Neural cell (in vitro differentiated cells): ENCODE results near the gene WDR7. TPM values are rescaled to one million over a fixed set of nuclear protein-coding genes. Genes with fewer than 3 reads are reported as not detected.

Experiments used
- H2AFZ ChIP-seq: fragments of 200-600, 300-800 bp; sonication (generic), shearing (Covaris generic); 2 replicates; pipeline ENCODE4 v1.6.0; 2014; ENCODE audit warnings: low read depth, mild to moderate bottlenecking, antibody characterized with exemption, low read length, moderate library complexity
- H3F3A ChIP-seq: fragments of 200-600 bp; shearing (Covaris generic); 2 replicates; pipeline ENCODE4 v1.6.1; 2016; ENCODE audit warnings: mild to moderate bottlenecking, moderate library complexity, mixed read lengths, antibody characterized with exemption, low read length; ENCODE audit not compliant: insufficient read depth, poor library complexity, severe bottlenecking
- H3K27ac ChIP-seq: fragments of 200-600, 300-800 bp; sonication (generic), shearing (Covaris generic); 2 replicates; pipeline ENCODE4 v1.5.1; 2014; ENCODE audit warnings: mild to moderate bottlenecking, low read length, moderate library complexity
- H3K27me3 ChIP-seq: fragments of 300-800, 200-600 bp; sonication (generic), shearing (Covaris generic); 2 replicates; pipeline ENCODE4 v1.6.0; 2014; ENCODE audit warnings: mild to moderate bottlenecking, low read depth, low read length, moderate library complexity; ENCODE audit not compliant: insufficient read depth
- H3K36me3 ChIP-seq: fragments of 300-800, 200-600 bp; sonication (generic), shearing (Covaris generic); 2 replicates; pipeline ENCODE4 v1.5.1; 2014; ENCODE audit warnings: mild to moderate bottlenecking, antibody characterized with exemption, low read length, moderate library complexity; ENCODE audit not compliant: insufficient read depth
- H3K4me2 ChIP-seq: fragments of 300-800, 200-600 bp; sonication (generic), shearing (Covaris generic); 2 replicates; pipeline ENCODE4 v1.6.0; 2014; ENCODE audit warnings: mild to moderate bottlenecking, low read length
- H3K4me3 ChIP-seq: fragments of 300-800, 200-600 bp; sonication (generic), shearing (Covaris generic); 2 replicates; pipeline ENCODE4 v1.5.1; 2014; ENCODE audit warnings: mild to moderate bottlenecking, low read length, moderate library complexity
- H3K79me2 ChIP-seq: fragments of 200-600 bp; shearing (Covaris generic); replicated peaks from 2 replicates; pipeline ENCODE4 v1.6.0; 2014; ENCODE audit warnings: mild to moderate bottlenecking, low read length, moderate library complexity; ENCODE audit not compliant: insufficient read depth
- H3K9ac ChIP-seq: fragments of 300-800, 200-600 bp; sonication (generic), shearing (Covaris generic); 2 replicates; pipeline ENCODE4 v1.6.1; 2016; ENCODE audit warnings: mild to moderate bottlenecking, low read length, mixed read lengths
- H3K9me2 ChIP-seq: fragments of 200-600 bp; shearing (Covaris generic); 2 replicates; pipeline ENCODE4 v1.6.1; 2016; ENCODE audit warnings: mild to moderate bottlenecking, low read length, mixed read lengths; ENCODE audit not compliant: insufficient read depth
- H3K9me3 ChIP-seq: fragments of 200-600, 300-800 bp; sonication (generic), shearing (Covaris generic); 2 replicates; pipeline ENCODE4 v1.6.1; 2016; ENCODE audit warnings: mild to moderate bottlenecking, mixed run types, low read length, moderate library complexity, mixed read lengths
- H4K20me1 ChIP-seq: fragments of 200-600 bp; shearing (Covaris generic); 2 replicates; pipeline ENCODE4 v1.6.1; 2016; ENCODE audit warnings: mild to moderate bottlenecking, mixed run types; ENCODE audit not compliant: insufficient read depth
- EP300 ChIP-seq: fragments of 450-650 bp; conservative IDR thresholded peaks from 2 replicates; pipeline ENCODE4 v1.6.1; 2014; ENCODE audit warnings: antibody characterized with exemption, mild to moderate bottlenecking, moderate library complexity; ENCODE audit not compliant: poor library complexity, severe bottlenecking
- EZH2 ChIP-seq: fragments of 200-600, 300-800 bp; shearing (Covaris generic), sonication (generic); IDR thresholded peaks from 2 replicates; pipeline ENCODE4 v1.6.1; 2014; ENCODE audit warnings: antibody characterized with exemption, low read length, borderline replicate concordance, mild to moderate bottlenecking; ENCODE audit not compliant: insufficient read depth, poor library complexity, severe bottlenecking
- MXI1 ChIP-seq: fragments of 450-650 bp; conservative IDR thresholded peaks from 2 replicates; pipeline ENCODE4 v1.6.1; 2014; ENCODE audit warnings: antibody characterized with exemption, mild to moderate bottlenecking; ENCODE audit not compliant: poor library complexity, severe bottlenecking
- POLR2AphosphoS5 ChIP-seq: IDR thresholded peaks from 2 replicates; pipeline ENCODE4 v1.6.1; 2012
- RAD21 ChIP-seq: fragments of 450-650 bp; conservative IDR thresholded peaks from 2 replicates; pipeline ENCODE4 v1.6.1; 2014; ENCODE audit warnings: antibody characterized with exemption, mild to moderate bottlenecking, moderate library complexity
- SMC3 ChIP-seq: fragments of 450-650 bp; conservative IDR thresholded peaks from 2 replicates; pipeline ENCODE4 v1.6.1; 2014; ENCODE audit warnings: antibody characterized with exemption, mild to moderate bottlenecking, moderate library complexity; ENCODE audit not compliant: poor library complexity
- TAF1 ChIP-seq: IDR thresholded peaks from 2 replicates; pipeline ENCODE4 v1.6.1; 2012; ENCODE audit warnings: low read depth
- polyA plus RNA-seq: library from polyadenylated mRNA; depleted of rRNA; stranded (reverse); fragments of >200 nt; gene quantifications from 2 replicates; pipeline ENCODE4 v1.2.3, GENCODE V29; 2014
- TF ChIP-seq, protein P1 (sequence below): fragments of 450-650 bp; IDR thresholded peaks from 2 replicates; pipeline ENCODE4 v1.5.1; 2014; ENCODE audit warnings: antibody characterized with exemption, mild to moderate bottlenecking, moderate library complexity; ENCODE audit not compliant: poor library complexity, severe bottlenecking
- TF ChIP-seq, protein P2 (sequence below): IDR thresholded peaks from 2 replicates; pipeline ENCODE4 v1.6.1; 2012; ENCODE audit warnings: borderline replicate concordance

Gene WDR7
- polyA plus RNA-seq, 1 donor from 2014 or later: 15.1 TPM

DNA sequence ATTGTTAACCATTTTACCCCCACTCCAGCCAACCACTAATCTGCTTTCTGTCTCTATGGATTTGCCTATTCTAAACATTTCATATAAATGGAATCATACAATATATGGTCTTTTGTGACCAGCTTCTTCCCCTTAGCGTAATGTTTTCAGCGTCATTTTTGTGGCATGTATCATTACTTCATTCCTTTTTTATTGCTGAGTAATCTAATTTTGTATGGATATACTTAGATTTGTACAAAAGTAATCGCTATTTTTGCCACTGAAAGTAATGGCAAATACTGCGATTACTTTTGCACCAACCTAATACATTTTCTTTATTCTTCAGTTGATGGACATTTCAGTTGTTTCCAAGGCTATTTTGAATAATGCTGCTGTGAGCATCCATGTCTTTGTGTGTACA lies 227.6 kb downstream of the WDR7 start:
- TF ChIP-seq, protein P1, sequence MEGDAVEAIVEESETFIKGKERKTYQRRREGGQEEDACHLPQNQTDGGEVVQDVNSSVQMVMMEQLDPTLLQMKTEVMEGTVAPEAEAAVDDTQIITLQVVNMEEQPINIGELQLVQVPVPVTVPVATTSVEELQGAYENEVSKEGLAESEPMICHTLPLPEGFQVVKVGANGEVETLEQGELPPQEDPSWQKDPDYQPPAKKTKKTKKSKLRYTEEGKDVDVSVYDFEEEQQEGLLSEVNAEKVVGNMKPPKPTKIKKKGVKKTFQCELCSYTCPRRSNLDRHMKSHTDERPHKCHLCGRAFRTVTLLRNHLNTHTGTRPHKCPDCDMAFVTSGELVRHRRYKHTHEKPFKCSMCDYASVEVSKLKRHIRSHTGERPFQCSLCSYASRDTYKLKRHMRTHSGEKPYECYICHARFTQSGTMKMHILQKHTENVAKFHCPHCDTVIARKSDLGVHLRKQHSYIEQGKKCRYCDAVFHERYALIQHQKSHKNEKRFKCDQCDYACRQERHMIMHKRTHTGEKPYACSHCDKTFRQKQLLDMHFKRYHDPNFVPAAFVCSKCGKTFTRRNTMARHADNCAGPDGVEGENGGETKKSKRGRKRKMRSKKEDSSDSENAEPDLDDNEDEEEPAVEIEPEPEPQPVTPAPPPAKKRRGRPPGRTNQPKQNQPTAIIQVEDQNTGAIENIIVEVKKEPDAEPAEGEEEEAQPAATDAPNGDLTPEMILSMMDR: no peak
- TF ChIP-seq EP300 (no peak), RAD21 (no peak), EZH2 (no peak), POLR2AphosphoS5 (no peak), SMC3 (no peak), TAF1 (no peak), MXI1 (no peak)
- TF ChIP-seq, protein P2, sequence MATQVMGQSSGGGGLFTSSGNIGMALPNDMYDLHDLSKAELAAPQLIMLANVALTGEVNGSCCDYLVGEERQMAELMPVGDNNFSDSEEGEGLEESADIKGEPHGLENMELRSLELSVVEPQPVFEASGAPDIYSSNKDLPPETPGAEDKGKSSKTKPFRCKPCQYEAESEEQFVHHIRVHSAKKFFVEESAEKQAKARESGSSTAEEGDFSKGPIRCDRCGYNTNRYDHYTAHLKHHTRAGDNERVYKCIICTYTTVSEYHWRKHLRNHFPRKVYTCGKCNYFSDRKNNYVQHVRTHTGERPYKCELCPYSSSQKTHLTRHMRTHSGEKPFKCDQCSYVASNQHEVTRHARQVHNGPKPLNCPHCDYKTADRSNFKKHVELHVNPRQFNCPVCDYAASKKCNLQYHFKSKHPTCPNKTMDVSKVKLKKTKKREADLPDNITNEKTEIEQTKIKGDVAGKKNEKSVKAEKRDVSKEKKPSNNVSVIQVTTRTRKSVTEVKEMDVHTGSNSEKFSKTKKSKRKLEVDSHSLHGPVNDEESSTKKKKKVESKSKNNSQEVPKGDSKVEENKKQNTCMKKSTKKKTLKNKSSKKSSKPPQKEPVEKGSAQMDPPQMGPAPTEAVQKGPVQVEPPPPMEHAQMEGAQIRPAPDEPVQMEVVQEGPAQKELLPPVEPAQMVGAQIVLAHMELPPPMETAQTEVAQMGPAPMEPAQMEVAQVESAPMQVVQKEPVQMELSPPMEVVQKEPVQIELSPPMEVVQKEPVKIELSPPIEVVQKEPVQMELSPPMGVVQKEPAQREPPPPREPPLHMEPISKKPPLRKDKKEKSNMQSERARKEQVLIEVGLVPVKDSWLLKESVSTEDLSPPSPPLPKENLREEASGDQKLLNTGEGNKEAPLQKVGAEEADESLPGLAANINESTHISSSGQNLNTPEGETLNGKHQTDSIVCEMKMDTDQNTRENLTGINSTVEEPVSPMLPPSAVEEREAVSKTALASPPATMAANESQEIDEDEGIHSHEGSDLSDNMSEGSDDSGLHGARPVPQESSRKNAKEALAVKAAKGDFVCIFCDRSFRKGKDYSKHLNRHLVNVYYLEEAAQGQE: no peak
- H3K4me3 ChIP-seq: no peak overlapping the region
- no peaks in the 10 kb centered on the region for H3K79me2 ChIP-seq
- H3K9me2 ChIP-seq: no peaks in the 10 kb centered on the region
- no peak overlapping the region for H3K4me2 ChIP-seq
- no peaks in the 10 kb centered on the region for H3K27me3 ChIP-seq
- H3K9ac ChIP-seq: no peak overlapping the region
- H3F3A ChIP-seq: no peaks in the 10 kb centered on the region
- no peaks in the 10 kb centered on the region for H3K36me3 ChIP-seq
- no peaks in the 10 kb centered on the region for H4K20me1 ChIP-seq
- H3K27ac ChIP-seq: no peak overlapping the region
- H3K9me3 ChIP-seq: no peaks in the 10 kb centered on the region
- no peak overlapping the region for H2AFZ ChIP-seq

DNA sequence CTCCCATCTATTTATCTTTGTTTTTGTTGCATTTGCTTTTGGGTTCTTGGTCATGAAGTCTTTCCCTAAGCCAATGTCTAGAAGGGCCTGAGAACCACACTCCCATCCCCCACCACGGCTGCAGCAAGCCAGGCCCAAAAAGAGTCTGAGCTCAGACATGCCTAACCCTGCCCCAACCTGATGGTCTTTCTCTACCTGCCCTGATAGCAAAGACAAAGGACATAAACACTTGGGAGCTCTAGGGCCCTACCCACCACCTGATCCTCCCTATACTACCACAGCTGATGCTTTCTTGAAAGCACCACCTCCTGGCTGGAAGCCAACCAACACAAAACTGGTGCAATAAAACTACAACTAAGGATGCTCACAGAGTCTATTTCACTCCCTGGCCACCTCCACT lies 233.4 kb downstream of the WDR7 start:
- Histone ChIP-seq H3F3A (no peaks in the 10 kb centered on the region), H2AFZ (no peak overlapping the region), H3K4me3 (no peak overlapping the region)

More for the DNA sequence above, 233.4 kb downstream of the WDR7 start:
- H3K9me2 ChIP-seq: no peaks in the 10 kb centered on the region
- no peaks in the 10 kb centered on the region for H3K9me3 ChIP-seq
- H4K20me1 ChIP-seq: no peaks in the 10 kb centered on the region
- no peak overlapping the region for H3K4me2 ChIP-seq
- H3K36me3 ChIP-seq: no peaks in the 10 kb centered on the region
- H3K9ac ChIP-seq: no peak overlapping the region
- no peaks in the 10 kb centered on the region for H3K79me2 ChIP-seq
- no peak for TF ChIP-seq RAD21
- TF ChIP-seq, protein P1: no peak
- TF ChIP-seq TAF1: no peak
- no peak for TF ChIP-seq MXI1
- H3K27me3 ChIP-seq: no peaks in the 10 kb centered on the region
- H3K27ac ChIP-seq: no peak overlapping the region
